ENCODE data around the gene PTK7.

DNA sequence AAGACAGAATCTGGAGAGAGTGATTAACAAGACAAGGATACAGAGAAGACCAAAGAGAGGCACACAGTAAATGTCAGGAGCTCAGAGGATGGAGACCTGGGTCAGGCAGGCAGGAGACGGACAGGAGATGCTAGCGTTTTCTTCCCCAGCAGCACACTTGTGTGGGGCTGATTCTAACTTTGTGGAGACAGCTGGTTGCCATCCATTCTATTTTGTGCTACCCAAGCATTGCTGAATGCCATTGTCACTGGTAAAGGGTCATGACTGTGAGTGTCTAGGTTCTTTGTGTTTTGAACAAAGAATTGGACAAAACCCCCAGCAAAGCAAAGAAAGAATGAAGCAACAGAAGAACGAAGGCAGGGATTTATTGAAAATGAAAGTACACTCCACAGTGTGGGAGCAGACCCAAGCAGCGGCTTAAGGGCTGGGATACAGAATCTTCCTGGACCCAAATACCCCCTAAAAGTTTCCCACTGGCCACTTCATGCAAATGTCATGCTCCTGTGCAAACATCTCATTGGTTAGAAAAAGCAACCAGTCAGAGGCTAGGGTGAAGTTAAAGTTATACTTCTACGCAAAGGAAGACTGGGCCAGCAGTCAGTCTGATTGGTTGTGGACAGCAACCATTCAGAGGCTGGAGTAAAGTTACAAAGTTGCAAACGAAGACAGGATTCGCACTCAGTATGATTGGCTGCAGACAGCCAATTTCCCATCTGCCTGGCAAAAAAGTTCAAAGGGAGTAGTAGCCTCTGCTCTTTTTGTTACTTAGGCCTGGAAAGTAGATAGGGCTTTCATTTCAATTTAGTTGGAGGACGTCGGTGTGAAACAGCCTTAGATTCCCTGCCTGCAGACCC is 17.5 kb downstream of the PTK7 start:
- TF ChIP-seq, protein P1, sequence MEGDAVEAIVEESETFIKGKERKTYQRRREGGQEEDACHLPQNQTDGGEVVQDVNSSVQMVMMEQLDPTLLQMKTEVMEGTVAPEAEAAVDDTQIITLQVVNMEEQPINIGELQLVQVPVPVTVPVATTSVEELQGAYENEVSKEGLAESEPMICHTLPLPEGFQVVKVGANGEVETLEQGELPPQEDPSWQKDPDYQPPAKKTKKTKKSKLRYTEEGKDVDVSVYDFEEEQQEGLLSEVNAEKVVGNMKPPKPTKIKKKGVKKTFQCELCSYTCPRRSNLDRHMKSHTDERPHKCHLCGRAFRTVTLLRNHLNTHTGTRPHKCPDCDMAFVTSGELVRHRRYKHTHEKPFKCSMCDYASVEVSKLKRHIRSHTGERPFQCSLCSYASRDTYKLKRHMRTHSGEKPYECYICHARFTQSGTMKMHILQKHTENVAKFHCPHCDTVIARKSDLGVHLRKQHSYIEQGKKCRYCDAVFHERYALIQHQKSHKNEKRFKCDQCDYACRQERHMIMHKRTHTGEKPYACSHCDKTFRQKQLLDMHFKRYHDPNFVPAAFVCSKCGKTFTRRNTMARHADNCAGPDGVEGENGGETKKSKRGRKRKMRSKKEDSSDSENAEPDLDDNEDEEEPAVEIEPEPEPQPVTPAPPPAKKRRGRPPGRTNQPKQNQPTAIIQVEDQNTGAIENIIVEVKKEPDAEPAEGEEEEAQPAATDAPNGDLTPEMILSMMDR (conservative IDR thresholded peaks at IDR 0.05; ENCODE audit: low read depth, low read length): no peak
- TF ChIP-seq EZH2phosphoT487 (IDR thresholded peaks at IDR 0.05; ENCODE audit: borderline replicate concordance, low read length): no peak
- no peak for TF ChIP-seq EZH2 (IDR thresholded peaks at IDR 0.05; ENCODE audit: low read length, unreplicated experiment)
